Lower lobe of right lung (tissue), 2 donors: Measurements from ENCODE around the gene SYP. TPM values are rescaled to one million over a fixed set of nuclear protein-coding genes. Genes with fewer than 3 reads are reported as not detected.
A peak's percentile ranks its signal among the peaks of the same experiment; 100 is the strongest.

Experiments
- ATAC-seq, 2 donors: fragments of 200-7000 bp; cut with Tn5 transposase; one replicate each; pipeline ENCODE4 v1.9.1; 2020 to 2022; ENCODE audit warnings: mild to moderate bottlenecking in 2 of 2, moderate library complexity in 2 of 2
- DNase-seq: peaks from one replicate; pipeline ENCODE4 v3.0.0-alpha.2; 2020
- H3K27ac ChIP-seq: fragments of 200-600 bp; one replicate; pipeline ENCODE4 v1.8.0; 2022
- H3K27me3 ChIP-seq: fragments of 200-600 bp; one replicate; pipeline ENCODE4 v1.8.0; 2022; ENCODE audit warnings: low read depth
- H3K36me3 ChIP-seq: fragments of 200-600 bp; one replicate; pipeline ENCODE4 v1.8.0; 2022; ENCODE audit warnings: mild to moderate bottlenecking
- H3K4me1 ChIP-seq: fragments of 200-600 bp; one replicate; pipeline ENCODE4 v1.8.0; 2022
- H3K4me3 ChIP-seq: fragments of 200-600 bp; one replicate; pipeline ENCODE4 v1.8.0; 2022; ENCODE audit warnings: mild to moderate bottlenecking
- H3K9me3 ChIP-seq: fragments of 200-600 bp; one replicate; pipeline ENCODE4 v1.8.0; 2022
- CTCF ChIP-seq: fragments of 200-600 bp; IDR thresholded peaks from one replicate; pipeline ENCODE4 v1.8.0; 2022; ENCODE audit warnings: antibody characterized with exemption, mild to moderate bottlenecking
- intact Hi-C: fragments of 100-400 bp; cut with DNase I; formaldehyde crosslinking; loops from one replicate; pipeline ENCODE4 v1.11.0; 2022
- total RNA-seq: library from RNA; stranded (reverse); fragmentation: NEBNext Ultra II Directional; extraction: Animal tissue kit (Norgen Biotek cat#: 25700); gene quantifications from one replicate; pipeline ENCODE4 v1.2.1, GENCODE V29; 2021
- donor health status: DM: no; HTN: yes; CAD: no; lungs with severe emphysema.

Gene SYP
- total RNA-seq, 1 donor from 2014 or later: 4.2 TPM

- H3K4me1 ChIP-seq: no peaks in the 10 kb centered on the region
- no peaks in the 10 kb centered on the region for H3K9me3 ChIP-seq
- DNase-seq (no peak), ATAC-seq (no peak)
- H3K27me3 ChIP-seq: no peaks in the 10 kb centered on the region
- H3K36me3 ChIP-seq: no peaks in the 10 kb centered on the region
- no peak overlapping the region for H3K4me3 ChIP-seq
- intact Hi-C loops: no loop called here
- TF ChIP-seq CTCF: no peak
- no peak overlapping the region for H3K27ac ChIP-seq
Measured at GRCh38 chrX:49197543-49198087, 2.4 kb downstream of the SYP start.

GRCh38 chrX:49193542-49193964, 6.4 kb downstream of the SYP start:
- Histone ChIP-seq H3K4me1 (peaks cover 5% of the 10 kb centered on the region), H3K9me3 (no peaks in the 10 kb centered on the region), H3K27me3 (no peaks in the 10 kb centered on the region), H3K4me3 (no peak overlapping the region), H3K27ac (no peak overlapping the region), H3K36me3 (no peaks in the 10 kb centered on the region)
- intact Hi-C loops: no loop called here
- ATAC-seq (no peak), DNase-seq (no peak)
- no peak for TF ChIP-seq CTCF

GRCh38 chrX:49192722-49193328, 7.2 kb downstream of the SYP start:
- H3K27me3 ChIP-seq: no peaks in the 10 kb centered on the region
- no peaks in the 10 kb centered on the region for H3K36me3 ChIP-seq
- ATAC-seq (no peak), DNase-seq (no peak)
- H3K27ac ChIP-seq: no peak overlapping the region
- intact Hi-C loops: no loop called here
- no peaks in the 10 kb centered on the region for H3K9me3 ChIP-seq
- peak; percentile 50 for TF ChIP-seq CTCF
- peaks cover 5% of the 10 kb centered on the region for H3K4me1 ChIP-seq
- no peak overlapping the region for H3K4me3 ChIP-seq

GRCh38 chrX:49191574-49192011, 8.4 kb downstream of the SYP start:
- Histone ChIP-seq H3K36me3 (no peaks in the 10 kb centered on the region), H3K9me3 (no peaks in the 10 kb centered on the region), H3K27me3 (no peaks in the 10 kb centered on the region), H3K4me3 (peak overlapping the region; percentile 66), H3K4me1 (peaks cover 5% of the 10 kb centered on the region), H3K27ac (peak overlapping the region; percentile 89)
- intact Hi-C loops: no loop called here
- ATAC-seq: peak in 1 of 2 donors; percentile 3
- no peak for TF ChIP-seq CTCF
- no peak for DNase-seq

GRCh38 chrX:49190821-49191573, 9.0 kb downstream of the SYP start:
- ATAC-seq: peak; percentile 92 to 94
- peak; percentile 92 for DNase-seq
- peaks cover 5% of the 10 kb centered on the region for H3K4me1 ChIP-seq
- H3K27me3 ChIP-seq: no peaks in the 10 kb centered on the region
- H3K27ac ChIP-seq: peak overlapping the region; percentile 89
- intact Hi-C loops: no loop called here
- no peak for TF ChIP-seq CTCF
- H3K36me3 ChIP-seq: no peaks in the 10 kb centered on the region
- H3K9me3 ChIP-seq: no peaks in the 10 kb centered on the region
- peak overlapping the region; percentile 66 for H3K4me3 ChIP-seq
